WTC11 (cell line): ENCODE measurements around the gene OR5AR1. TPM values are rescaled to one million over a fixed set of nuclear protein-coding genes. Genes with fewer than 3 reads are reported as not detected.

ENCODE experiments used
- ATAC-seq: fragments of 200-7000 bp; cut with Tn5 transposase; 2 replicates; pipeline ENCODE4 v1.10.0; 2021; ENCODE audit warnings: mild to moderate bottlenecking, moderate library complexity
- CTCF ChIA-PET: fragments of 300-600 bp; sonication (Branson Sonifier 250); formaldehyde crosslinking; loops from one replicate; lab custom pipeline; 2021; ENCODE audit warnings: antibody characterized with exemption; lab: Charles Lee
- POLR2A ChIA-PET: fragments of 350-600 bp; sonication (Branson Sonifier 250); formaldehyde crosslinking; loops from one replicate; lab custom pipeline; 2021; ENCODE audit warnings: antibody characterized with exemption; lab: Charles Lee
- DNase-seq: peaks from one replicate; pipeline ENCODE4 v3.0.0; 2021; ENCODE audit warnings: low spot score
- H3K27ac Mint-ChIP-seq: 2 replicates; pipeline ENCODE4 v1.8.0; 2021; ENCODE audit warnings: mixed read lengths
- H3K27me3 Mint-ChIP-seq: 2 replicates; pipeline ENCODE4 v1.8.0; 2021; ENCODE audit warnings: low read depth, mild to moderate bottlenecking, moderate library complexity, mixed read lengths
- H3K36me3 Mint-ChIP-seq: 2 replicates; pipeline ENCODE4 v1.8.0; 2021; ENCODE audit warnings: mixed read lengths
- H3K4me1 Mint-ChIP-seq: 2 replicates; pipeline ENCODE4 v1.8.0; 2022; ENCODE audit warnings: mixed read lengths
- H3K4me3 Mint-ChIP-seq: 2 replicates; pipeline ENCODE4 v1.8.0; 2021; ENCODE audit warnings: mild to moderate bottlenecking, moderate library complexity, mixed read lengths
- H3K9me3 Mint-ChIP-seq: 2 replicates; pipeline ENCODE4 v1.8.0; 2021; ENCODE audit warnings: mixed read lengths
- EMX1 ChIP-seq: fragments of 250-450 bp; sonication (Bioruptor Pico); IDR thresholded peaks from 2 replicates; pipeline ENCODE4 v1.8.0; 2021; ENCODE audit warnings: mild to moderate bottlenecking
- GTF2I ChIP-seq: fragments of 250-450 bp; sonication (Bioruptor Pico); conservative IDR thresholded peaks from 2 replicates; pipeline ENCODE4 v1.4.0; 2021; ENCODE audit warnings: mild to moderate bottlenecking
- JUN ChIP-seq: sonication (generic); formaldehyde crosslinking; IDR thresholded peaks from 2 replicates; pipeline ENCODE4 v1.8.0; 2023; ENCODE audit warnings: mild to moderate bottlenecking, missing genetic modification reagents
- NFE2L1 ChIP-seq: sonication (generic); formaldehyde crosslinking; IDR thresholded peaks from 2 replicates; pipeline ENCODE4 v1.8.1; 2023; ENCODE audit warnings: missing genetic modification reagents
- NR2C2 ChIP-seq: sonication (generic); formaldehyde crosslinking; IDR thresholded peaks from 2 replicates; pipeline ENCODE4 v1.8.0; 2022; ENCODE audit warnings: mild to moderate bottlenecking, missing genetic modification reagents
- RELA ChIP-seq: sonication (generic); formaldehyde crosslinking; IDR thresholded peaks from 2 replicates; pipeline ENCODE4 v1.8.1; 2022; ENCODE audit warnings: missing genetic modification reagents, mild to moderate bottlenecking, borderline replicate concordance
- total RNA-seq: library from RNA; stranded (reverse); gene quantifications from 3 replicates; pipeline ENCODE4 v1.2.3, GENCODE V29; 2021
- TF ChIP-seq, protein P1 (sequence below): sonication (generic); formaldehyde crosslinking; IDR thresholded peaks from 2 replicates; pipeline ENCODE4 v1.8.1; 2022; ENCODE audit warnings: low read depth, mild to moderate bottlenecking, moderate library complexity, missing genetic modification reagents, borderline replicate concordance
- TF ChIP-seq, protein P2 (sequence below): sonication (generic); formaldehyde crosslinking; IDR thresholded peaks from 2 replicates; pipeline ENCODE4 v1.8.0; 2022; ENCODE audit warnings: mild to moderate bottlenecking, missing genetic modification reagents
- TF ChIP-seq, protein P3 (sequence below): sonication (generic); formaldehyde crosslinking; IDR thresholded peaks from 2 replicates; pipeline ENCODE4 v1.8.1; 2023; ENCODE audit warnings: mild to moderate bottlenecking, missing genetic modification reagents, borderline replicate concordance
- TF ChIP-seq, protein P4 (sequence below): sonication (generic); formaldehyde crosslinking; IDR thresholded peaks from 2 replicates; pipeline ENCODE4 v1.8.1; 2023; ENCODE audit warnings: mild to moderate bottlenecking, missing genetic modification reagents, moderate library complexity
- TF ChIP-seq, protein P5 (sequence below): sonication (generic); formaldehyde crosslinking; IDR thresholded peaks from 2 replicates; pipeline ENCODE4 v1.8.1; 2023; ENCODE audit warnings: mild to moderate bottlenecking, missing genetic modification reagents
- TF ChIP-seq, protein P6 (sequence below): sonication (generic); formaldehyde crosslinking; IDR thresholded peaks from 2 replicates; pipeline ENCODE4 v1.8.0; 2022; ENCODE audit warnings: missing genetic modification reagents

The OR5AR1 gene
- total RNA-seq, 1 experiment from 2014 or later, result not detected

DNA sequence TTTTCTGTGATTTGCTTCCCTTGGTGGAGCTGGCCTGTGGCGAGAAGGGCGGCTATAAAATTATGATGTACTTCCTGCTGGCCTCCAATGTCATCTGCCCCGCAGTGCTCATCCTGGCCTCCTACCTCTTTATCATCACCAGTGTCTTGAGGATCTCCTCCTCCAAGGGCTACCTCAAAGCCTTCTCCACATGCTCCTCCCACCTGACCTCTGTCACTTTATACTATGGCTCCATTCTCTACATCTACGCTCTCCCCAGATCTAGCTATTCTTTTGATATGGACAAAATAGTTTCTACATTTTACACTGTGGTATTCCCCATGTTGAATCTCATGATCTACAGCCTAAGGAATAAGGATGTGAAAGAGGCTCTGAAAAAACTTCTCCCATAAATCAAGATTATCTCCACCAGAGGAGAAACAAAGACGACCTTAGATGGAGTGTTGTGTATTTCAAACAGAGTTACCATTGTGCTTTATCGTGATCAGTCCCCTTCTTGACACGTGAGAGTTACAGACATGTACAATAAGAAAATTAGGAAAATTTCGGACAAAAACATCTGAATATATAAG, 37.5 kb downstream of the OR5AR1 start:
- no peaks in the 10 kb centered on the region for H3K36me3 Mint-ChIP-seq
- CTCF ChIA-PET, result no interaction called here
- peaks cover 20% of the 10 kb centered on the region for H3K4me1 Mint-ChIP-seq
- DNase-seq, result no peak
- POLR2A ChIA-PET, result no interaction called here
- TF ChIP-seq GTF2I (CRISPR knock-in tag) (no peak), NFE2L1 (CRISPR knock-in tag) (no peak), RELA (no peak)
- H3K4me3 Mint-ChIP-seq, result no peak overlapping the region
- ATAC-seq, result no peak
- peaks cover 3% of the 10 kb centered on the region; the same call in 1 of the 2 replicates for H3K27me3 Mint-ChIP-seq
- H3K27ac Mint-ChIP-seq, result no peak overlapping the region
- peaks cover 21% of the 10 kb centered on the region for H3K9me3 Mint-ChIP-seq

DNA sequence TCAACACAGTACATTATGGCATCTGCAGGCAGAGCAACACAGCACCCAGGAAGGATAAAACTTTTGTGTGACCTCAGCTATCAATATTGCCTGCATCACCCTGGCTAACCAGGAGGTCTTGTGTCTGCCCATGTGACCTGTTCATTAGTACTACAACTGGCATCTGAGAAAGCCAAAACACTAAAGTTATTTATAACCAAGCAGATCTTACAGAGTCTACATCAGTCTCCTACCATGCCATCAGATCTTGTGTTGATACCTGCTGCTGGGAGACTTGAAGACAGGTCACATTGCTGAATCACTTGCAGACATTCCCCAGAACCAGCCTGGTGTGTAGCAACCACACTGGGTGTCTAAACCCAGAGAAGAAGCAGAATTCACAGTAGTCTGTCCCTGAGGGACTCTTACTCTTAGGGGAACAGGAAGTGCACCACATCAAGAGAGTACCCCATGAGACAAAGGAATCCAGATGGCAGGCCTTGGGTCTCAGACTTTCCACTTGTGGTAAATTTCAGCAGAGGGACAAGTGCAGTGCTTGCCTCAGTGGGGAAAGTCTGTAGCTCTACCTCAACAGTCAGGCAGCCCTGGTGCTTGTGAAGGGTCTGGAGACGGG, 42.4 kb downstream of the OR5AR1 start:
- Mint-ChIP-seq H3K4me1 (peaks cover 12% of the 10 kb centered on the region), H3K4me3 (no peak overlapping the region), H3K36me3 (peaks cover 26% of the 10 kb centered on the region), H3K27me3 (peaks cover 3% of the 10 kb centered on the region; the same call in 1 of the 2 replicates), H3K9me3 (peaks cover 41% of the 10 kb centered on the region), H3K27ac (no peak overlapping the region)
- DNase-seq, result no peak
- no peak; the same call in 1 of the 2 replicates for ATAC-seq
- ChIA-PET POLR2A (no interaction called here), CTCF (interaction anchor here (1.1 kb wide), 1 partner anchor 72 kb away, joined by 3 read pairs; no protein-coding TSS in a partner anchor)
- TF ChIP-seq, protein P1, sequence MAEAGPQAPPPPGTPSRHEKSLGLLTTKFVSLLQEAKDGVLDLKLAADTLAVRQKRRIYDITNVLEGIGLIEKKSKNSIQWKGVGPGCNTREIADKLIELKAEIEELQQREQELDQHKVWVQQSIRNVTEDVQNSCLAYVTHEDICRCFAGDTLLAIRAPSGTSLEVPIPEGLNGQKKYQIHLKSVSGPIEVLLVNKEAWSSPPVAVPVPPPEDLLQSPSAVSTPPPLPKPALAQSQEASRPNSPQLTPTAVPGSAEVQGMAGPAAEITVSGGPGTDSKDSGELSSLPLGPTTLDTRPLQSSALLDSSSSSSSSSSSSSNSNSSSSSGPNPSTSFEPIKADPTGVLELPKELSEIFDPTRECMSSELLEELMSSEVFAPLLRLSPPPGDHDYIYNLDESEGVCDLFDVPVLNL, result no peak
- TF ChIP-seq, protein P2, sequence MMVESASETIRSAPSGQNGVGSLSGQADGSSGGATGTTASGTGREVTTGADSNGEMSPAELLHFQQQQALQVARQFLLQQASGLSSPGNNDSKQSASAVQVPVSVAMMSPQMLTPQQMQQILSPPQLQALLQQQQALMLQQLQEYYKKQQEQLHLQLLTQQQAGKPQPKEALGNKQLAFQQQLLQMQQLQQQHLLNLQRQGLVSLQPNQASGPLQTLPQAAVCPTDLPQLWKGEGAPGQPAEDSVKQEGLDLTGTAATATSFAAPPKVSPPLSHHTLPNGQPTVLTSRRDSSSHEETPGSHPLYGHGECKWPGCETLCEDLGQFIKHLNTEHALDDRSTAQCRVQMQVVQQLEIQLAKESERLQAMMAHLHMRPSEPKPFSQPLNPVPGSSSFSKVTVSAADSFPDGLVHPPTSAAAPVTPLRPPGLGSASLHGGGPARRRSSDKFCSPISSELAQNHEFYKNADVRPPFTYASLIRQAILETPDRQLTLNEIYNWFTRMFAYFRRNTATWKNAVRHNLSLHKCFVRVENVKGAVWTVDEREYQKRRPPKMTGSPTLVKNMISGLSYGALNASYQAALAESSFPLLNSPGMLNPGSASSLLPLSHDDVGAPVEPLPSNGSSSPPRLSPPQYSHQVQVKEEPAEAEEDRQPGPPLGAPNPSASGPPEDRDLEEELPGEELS (CRISPR knock-in tag), result no peak

DNA sequence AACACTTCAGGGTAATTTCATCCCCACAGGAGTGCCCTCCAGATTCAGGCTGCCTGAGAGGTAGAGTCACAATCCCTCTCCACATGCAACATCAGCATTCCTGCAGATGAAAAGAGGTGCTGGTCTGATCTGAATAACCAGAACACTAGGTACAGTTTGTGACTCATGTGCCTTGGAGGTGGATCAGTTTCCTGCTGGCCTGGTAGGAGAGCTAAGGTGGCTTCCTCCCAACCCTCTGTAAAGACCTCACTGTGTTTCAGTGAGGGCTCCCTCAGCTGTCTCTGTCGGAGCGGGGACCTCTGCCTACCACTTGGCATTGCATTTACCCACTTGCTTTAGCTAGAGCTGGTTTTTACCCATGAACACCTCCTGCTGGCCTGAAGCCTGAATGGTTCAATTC, 43.0 kb downstream of the OR5AR1 start:
- ATAC-seq, result peak; percentile 26; the same call in 1 of the 2 replicates
- no peak for TF ChIP-seq EMX1 (CRISPR knock-in tag)
- no peak for TF ChIP-seq NR2C2
- no peak for TF ChIP-seq JUN (CRISPR knock-in tag)
- TF ChIP-seq, protein P3, sequence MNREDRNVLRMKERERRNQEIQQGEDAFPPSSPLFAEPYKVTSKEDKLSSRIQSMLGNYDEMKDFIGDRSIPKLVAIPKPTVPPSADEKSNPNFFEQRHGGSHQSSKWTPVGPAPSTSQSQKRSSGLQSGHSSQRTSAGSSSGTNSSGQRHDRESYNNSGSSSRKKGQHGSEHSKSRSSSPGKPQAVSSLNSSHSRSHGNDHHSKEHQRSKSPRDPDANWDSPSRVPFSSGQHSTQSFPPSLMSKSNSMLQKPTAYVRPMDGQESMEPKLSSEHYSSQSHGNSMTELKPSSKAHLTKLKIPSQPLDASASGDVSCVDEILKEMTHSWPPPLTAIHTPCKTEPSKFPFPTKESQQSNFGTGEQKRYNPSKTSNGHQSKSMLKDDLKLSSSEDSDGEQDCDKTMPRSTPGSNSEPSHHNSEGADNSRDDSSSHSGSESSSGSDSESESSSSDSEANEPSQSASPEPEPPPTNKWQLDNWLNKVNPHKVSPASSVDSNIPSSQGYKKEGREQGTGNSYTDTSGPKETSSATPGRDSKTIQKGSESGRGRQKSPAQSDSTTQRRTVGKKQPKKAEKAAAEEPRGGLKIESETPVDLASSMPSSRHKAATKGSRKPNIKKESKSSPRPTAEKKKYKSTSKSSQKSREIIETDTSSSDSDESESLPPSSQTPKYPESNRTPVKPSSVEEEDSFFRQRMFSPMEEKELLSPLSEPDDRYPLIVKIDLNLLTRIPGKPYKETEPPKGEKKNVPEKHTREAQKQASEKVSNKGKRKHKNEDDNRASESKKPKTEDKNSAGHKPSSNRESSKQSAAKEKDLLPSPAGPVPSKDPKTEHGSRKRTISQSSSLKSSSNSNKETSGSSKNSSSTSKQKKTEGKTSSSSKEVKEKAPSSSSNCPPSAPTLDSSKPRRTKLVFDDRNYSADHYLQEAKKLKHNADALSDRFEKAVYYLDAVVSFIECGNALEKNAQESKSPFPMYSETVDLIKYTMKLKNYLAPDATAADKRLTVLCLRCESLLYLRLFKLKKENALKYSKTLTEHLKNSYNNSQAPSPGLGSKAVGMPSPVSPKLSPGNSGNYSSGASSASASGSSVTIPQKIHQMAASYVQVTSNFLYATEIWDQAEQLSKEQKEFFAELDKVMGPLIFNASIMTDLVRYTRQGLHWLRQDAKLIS (CRISPR knock-in tag), result no peak
- TF ChIP-seq GTF2I (CRISPR knock-in tag), result no peak
- TF ChIP-seq, protein P4, sequence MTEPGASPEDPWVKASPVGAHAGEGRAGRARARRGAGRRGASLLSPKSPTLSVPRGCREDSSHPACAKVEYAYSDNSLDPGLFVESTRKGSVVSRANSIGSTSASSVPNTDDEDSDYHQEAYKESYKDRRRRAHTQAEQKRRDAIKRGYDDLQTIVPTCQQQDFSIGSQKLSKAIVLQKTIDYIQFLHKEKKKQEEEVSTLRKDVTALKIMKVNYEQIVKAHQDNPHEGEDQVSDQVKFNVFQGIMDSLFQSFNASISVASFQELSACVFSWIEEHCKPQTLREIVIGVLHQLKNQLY (CRISPR knock-in tag), result no peak
- TF ChIP-seq, protein P5, sequence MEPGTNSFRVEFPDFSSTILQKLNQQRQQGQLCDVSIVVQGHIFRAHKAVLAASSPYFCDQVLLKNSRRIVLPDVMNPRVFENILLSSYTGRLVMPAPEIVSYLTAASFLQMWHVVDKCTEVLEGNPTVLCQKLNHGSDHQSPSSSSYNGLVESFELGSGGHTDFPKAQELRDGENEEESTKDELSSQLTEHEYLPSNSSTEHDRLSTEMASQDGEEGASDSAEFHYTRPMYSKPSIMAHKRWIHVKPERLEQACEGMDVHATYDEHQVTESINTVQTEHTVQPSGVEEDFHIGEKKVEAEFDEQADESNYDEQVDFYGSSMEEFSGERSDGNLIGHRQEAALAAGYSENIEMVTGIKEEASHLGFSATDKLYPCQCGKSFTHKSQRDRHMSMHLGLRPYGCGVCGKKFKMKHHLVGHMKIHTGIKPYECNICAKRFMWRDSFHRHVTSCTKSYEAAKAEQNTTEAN (CRISPR knock-in tag), result no peak
- TF ChIP-seq, protein P6, sequence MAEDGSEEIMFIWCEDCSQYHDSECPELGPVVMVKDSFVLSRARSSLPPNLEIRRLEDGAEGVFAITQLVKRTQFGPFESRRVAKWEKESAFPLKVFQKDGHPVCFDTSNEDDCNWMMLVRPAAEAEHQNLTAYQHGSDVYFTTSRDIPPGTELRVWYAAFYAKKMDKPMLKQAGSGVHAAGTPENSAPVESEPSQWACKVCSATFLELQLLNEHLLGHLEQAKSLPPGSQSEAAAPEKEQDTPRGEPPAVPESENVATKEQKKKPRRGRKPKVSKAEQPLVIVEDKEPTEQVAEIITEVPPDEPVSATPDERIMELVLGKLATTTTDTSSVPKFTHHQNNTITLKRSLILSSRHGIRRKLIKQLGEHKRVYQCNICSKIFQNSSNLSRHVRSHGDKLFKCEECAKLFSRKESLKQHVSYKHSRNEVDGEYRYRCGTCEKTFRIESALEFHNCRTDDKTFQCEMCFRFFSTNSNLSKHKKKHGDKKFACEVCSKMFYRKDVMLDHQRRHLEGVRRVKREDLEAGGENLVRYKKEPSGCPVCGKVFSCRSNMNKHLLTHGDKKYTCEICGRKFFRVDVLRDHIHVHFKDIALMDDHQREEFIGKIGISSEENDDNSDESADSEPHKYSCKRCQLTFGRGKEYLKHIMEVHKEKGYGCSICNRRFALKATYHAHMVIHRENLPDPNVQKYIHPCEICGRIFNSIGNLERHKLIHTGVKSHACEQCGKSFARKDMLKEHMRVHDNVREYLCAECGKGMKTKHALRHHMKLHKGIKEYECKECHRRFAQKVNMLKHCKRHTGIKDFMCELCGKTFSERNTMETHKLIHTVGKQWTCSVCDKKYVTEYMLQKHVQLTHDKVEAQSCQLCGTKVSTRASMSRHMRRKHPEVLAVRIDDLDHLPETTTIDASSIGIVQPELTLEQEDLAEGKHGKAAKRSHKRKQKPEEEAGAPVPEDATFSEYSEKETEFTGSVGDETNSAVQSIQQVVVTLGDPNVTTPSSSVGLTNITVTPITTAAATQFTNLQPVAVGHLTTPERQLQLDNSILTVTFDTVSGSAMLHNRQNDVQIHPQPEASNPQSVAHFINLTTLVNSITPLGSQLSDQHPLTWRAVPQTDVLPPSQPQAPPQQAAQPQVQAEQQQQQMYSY, result no peak
- Mint-ChIP-seq H3K27me3 (peaks cover 3% of the 10 kb centered on the region; the same call in 1 of the 2 replicates), H3K9me3 (peaks cover 42% of the 10 kb centered on the region), H3K4me1 (peaks cover 9% of the 10 kb centered on the region), H3K27ac (no peak overlapping the region), H3K4me3 (no peak overlapping the region), H3K36me3 (peaks cover 26% of the 10 kb centered on the region)
- CTCF ChIA-PET, result interaction anchor here (1.0 to 1.1 kb wide), 2 partner anchors 72 to 80 kb away, joined by 3 read pairs; no protein-coding TSS in a partner anchor
- POLR2A ChIA-PET, result no interaction called here
- DNase-seq, result no peak
